Measurements from ENCODE around the gene EMSY. TPM values are rescaled to one million over a fixed set of nuclear protein-coding genes. Genes with fewer than 3 reads are reported as not detected.
A peak's percentile ranks its signal among the peaks of the same experiment; 100 is the strongest.

The EMSY gene
- total and polyA plus RNA-seq, 2 of the 13 experiments (the other 11 are each of a cell fraction or from before 2014, with no cell fraction given), result 11.6 to 18.5 TPM

- TF ChIP-seq MLXIP (CRISPR knock-in tag; IDR thresholded peaks at IDR 0.05; ENCODE audit: borderline replicate concordance) (no peak), ELF3 (CRISPR knock-in tag; IDR thresholded peaks at IDR 0.05) (no peak; the same call in 1 of the 2 replicates), ZNF333 (CRISPR knock-in tag; IDR thresholded peaks at IDR 0.05; ENCODE audit: borderline replicate concordance) (0 out of 2 replicates have a peak, but pooled peaks have one; percentile 29), ZNF263 (CRISPR knock-in tag; IDR thresholded peaks at IDR 0.05) (no peak), SMYD3 (CRISPR knock-in tag; IDR thresholded peaks at IDR 0.05) (no peak), ZNF766 (CRISPR knock-in tag; IDR thresholded peaks at IDR 0.05; ENCODE audit: borderline replicate concordance) (no peak), SCMH1 (CRISPR knock-in tag; IDR thresholded peaks at IDR 0.05; ENCODE audit: borderline replicate concordance) (no peak), RAD51 (IDR thresholded peaks at IDR 0.05; ENCODE audit: borderline replicate concordance) (no peak), KLF15 (CRISPR knock-in tag; IDR thresholded peaks at IDR 0.05; ENCODE audit: borderline replicate concordance) (no peak), ZNF619 (CRISPR knock-in tag; IDR thresholded peaks at IDR 0.05) (no peak), EHMT2 (IDR thresholded peaks at IDR 0.05; ENCODE audit: borderline replicate concordance, low read depth, low read length) (no peak; the same call in 1 of the 2 replicates), ZNF678 (CRISPR knock-in tag; IDR thresholded peaks at IDR 0.05) (0 out of 2 replicates have a peak, but pooled peaks have one; percentile 34), ZBTB2 (CRISPR knock-in tag; IDR thresholded peaks at IDR 0.05; ENCODE audit: low read depth) (no peak), LBX2 (CRISPR knock-in tag; IDR thresholded peaks at IDR 0.05; ENCODE audit: borderline replicate concordance) (no peak), CBX5 (CRISPR knock-in tag; IDR thresholded peaks at IDR 0.05; ENCODE audit: borderline replicate concordance) (0 out of 2 replicates have a peak, but pooled peaks have one; percentile 70), ZNF343 (CRISPR knock-in tag; IDR thresholded peaks at IDR 0.05) (no peak), KAT8 (CRISPR knock-in tag; IDR thresholded peaks at IDR 0.05) (peak; percentile 87), ZNF225 (CRISPR knock-in tag; IDR thresholded peaks at IDR 0.05) (no peak; the same call in 1 of the 2 replicates), FOXO4 (CRISPR knock-in tag; conservative IDR thresholded peaks at IDR 0.05) (no peak), SETDB1 (CRISPR knock-in tag; IDR thresholded peaks at IDR 0.05; ENCODE audit: borderline replicate concordance) (no peak), FOXA1 (IDR thresholded peaks at IDR 0.05) (no peak), FOXA1 (CRISPR knock-in tag; IDR thresholded peaks at IDR 0.05) (0 out of 2 replicates have a peak, but pooled peaks have one; percentile 12), E2F2 (CRISPR knock-in tag; IDR thresholded peaks at IDR 0.05; ENCODE audit: borderline replicate concordance) (no peak)
Measured at GRCh38 chr11:76444384-76445120, at the start of gene EMSY (continued).
